Measurements from ENCODE around the gene GNAO1.

Gene GNAO1

GRCh38 chr16:56294579-56294978, 103.3 kb downstream of the GNAO1 start:
- DNase-seq, result peak; percentile 70

GRCh38 chr16:56295059-56295665, 103.9 kb downstream of the GNAO1 start:
- DNase-seq, result no peak

- no peak for DNase-seq
These were observed 104.6 kb downstream of the GNAO1 start for GRCh38 chr16:56295739-56296527.

GRCh38 chr16:56297684-56298083, 106.4 kb downstream of the GNAO1 start:
- DNase-seq, result no peak

GRCh38 chr16:56298116-56298515, 106.8 kb downstream of the GNAO1 start:
- DNase-seq, result no peak

- DNase-seq, result no peak
These were observed 107.8 kb downstream of the GNAO1 start for GRCh38 chr16:56298948-56299596.

GRCh38 chr16:56300242-56300623, 108.9 kb downstream of the GNAO1 start:
- peak; percentile 6 for DNase-seq

- DNase-seq, result peak; percentile 47
These were observed 109.9 kb downstream of the GNAO1 start for GRCh38 chr16:56300891-56301850.

GRCh38 chr16:56302506-56302905, 111.2 kb downstream of the GNAO1 start:
- DNase-seq, result no peak

- no peak for DNase-seq
These were observed 111.9 kb downstream of the GNAO1 start for GRCh38 chr16:56303066-56303715.

GRCh38 chr16:56303880-56304279, 112.6 kb downstream of the GNAO1 start:
- DNase-seq, result no peak

- no peak for DNase-seq
These were observed 114.8 kb downstream of the GNAO1 start for GRCh38 chr16:56305956-56306565.

- no peak for DNase-seq
These were observed 115.6 kb downstream of the GNAO1 start for GRCh38 chr16:56306690-56307533.

GRCh38 chr16:56307534-56307873, 116.2 kb downstream of the GNAO1 start:
- no peak for DNase-seq

GRCh38 chr16:56309008-56309407, 117.7 kb downstream of the GNAO1 start:
- no peak for DNase-seq

- DNase-seq, result no peak
These were observed 119.4 kb downstream of the GNAO1 start for GRCh38 chr16:56310690-56311089.

- DNase-seq, result no peak
These were observed 120.1 kb downstream of the GNAO1 start for GRCh38 chr16:56311208-56312027.

GRCh38 chr16:56312028-56312300, 120.7 kb downstream of the GNAO1 start:
- DNase-seq, result no peak

GRCh38 chr16:56312556-56312955, 121.3 kb downstream of the GNAO1 start:
- DNase-seq, result no peak

- DNase-seq, result no peak
These were observed 123.1 kb downstream of the GNAO1 start for GRCh38 chr16:56314244-56314850.
